ENCODE measurements around the gene GADD45B.
A peak's percentile ranks its signal among the peaks of the same experiment; 100 is the strongest.
"Not testable (repeated sequence)": the region's sequence is repeated elsewhere in the genome, so short reads cannot be mapped to it uniquely, and the experiment has no call there.

GADD45B gene

GRCh38 chr19:2444251-2445002, 31.5 kb upstream of the GADD45B start:
- DNase-seq: no peak

DNA sequence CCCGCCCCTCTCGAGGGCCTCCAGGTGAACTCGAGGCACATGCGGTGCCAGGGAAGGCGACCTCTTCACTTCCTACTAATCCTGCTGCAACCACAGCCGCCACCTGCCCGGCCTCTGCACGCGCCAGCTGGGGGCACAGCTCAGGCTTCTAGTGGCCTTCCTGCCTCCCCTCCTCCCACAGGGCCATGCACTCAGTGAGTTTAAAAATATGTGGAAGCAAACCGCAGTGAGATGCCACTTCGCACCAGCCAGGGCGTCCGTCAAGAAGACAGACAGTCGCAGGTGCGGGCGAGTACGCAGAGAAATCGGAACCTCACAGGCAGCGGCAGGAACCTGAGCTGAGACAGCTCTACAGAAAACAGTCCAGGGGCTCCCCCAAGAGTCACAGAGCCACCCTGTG, 29.5 kb upstream of the GADD45B start:
- DNase-seq: no peak

DNA sequence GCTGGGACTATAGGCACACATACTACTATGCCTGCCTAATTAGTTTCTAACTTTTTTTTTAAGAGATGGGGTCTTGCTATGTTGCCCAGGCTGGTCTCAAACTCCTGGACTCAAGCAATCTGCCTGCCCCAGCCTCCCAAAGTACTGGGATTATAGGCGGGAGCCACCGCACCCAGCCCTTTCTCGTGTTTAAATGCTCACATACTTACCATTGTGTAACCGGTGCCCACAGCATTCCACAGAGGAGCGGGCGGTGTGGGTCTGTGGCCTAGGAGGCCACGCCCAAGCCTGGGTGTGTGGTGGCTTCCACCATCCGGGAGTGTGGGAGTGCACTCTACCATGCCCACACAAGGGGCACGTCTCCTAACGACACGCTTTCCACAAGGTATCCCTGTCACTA, 26.9 kb upstream of the GADD45B start:
- no peak for DNase-seq

- DNase-seq: no peak
Observed at GRCh38 chr19:2451138-2451537, 24.8 kb upstream of the GADD45B start.

DNA sequence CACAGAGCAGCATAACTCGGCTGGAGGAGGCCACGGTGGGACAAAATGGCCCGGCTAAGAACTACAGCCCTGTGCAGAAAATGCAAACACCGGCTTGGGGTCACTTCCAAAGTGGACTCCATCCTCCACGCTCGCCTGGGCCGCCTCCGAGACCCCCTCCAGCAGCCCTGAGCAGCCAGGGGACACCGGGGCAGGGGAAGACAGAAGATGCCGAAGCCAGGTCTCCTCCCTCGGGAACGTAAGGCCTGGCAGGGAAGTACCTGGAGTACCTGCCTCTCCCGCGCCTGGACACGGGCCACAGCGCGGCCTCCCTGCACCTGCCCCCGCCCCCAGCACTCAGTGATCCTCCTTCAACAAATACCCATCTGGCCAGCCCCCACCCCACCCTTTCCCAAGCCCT, 24.2 kb upstream of the GADD45B start:
- no peak for DNase-seq

DNA sequence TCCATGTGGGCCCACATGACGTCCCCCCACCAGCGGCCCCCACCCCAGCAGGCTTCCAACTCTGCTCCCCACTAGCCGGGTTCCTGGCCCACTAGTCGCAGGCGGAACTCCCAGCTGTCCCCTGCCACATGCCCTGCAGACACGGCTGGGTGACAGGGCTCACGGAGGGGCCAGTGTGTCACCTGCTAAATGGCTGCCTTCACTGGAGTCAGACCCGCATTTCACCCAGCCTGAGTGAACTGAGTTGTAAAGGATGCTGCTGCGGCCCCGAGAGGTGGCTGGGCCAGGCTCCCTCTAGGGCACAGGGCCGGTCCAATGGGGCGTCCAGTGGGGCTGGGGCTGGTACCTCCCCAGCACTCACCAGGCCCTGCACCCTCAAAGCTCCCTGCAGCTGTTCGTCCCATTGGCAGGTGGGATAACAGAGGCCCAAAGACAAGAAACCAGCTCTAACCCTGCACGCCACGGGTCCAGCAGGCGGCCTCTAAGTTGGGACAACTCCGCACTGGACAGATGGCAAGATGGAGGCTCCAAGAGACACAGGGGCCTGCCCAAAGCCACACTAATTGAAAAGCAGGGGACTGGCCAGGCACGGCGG, 22.4 kb upstream of the GADD45B start:
- no peak for DNase-seq

- no peak for DNase-seq
Observed at GRCh38 chr19:2454199-2454961, 21.5 kb upstream of the GADD45B start.

DNA sequence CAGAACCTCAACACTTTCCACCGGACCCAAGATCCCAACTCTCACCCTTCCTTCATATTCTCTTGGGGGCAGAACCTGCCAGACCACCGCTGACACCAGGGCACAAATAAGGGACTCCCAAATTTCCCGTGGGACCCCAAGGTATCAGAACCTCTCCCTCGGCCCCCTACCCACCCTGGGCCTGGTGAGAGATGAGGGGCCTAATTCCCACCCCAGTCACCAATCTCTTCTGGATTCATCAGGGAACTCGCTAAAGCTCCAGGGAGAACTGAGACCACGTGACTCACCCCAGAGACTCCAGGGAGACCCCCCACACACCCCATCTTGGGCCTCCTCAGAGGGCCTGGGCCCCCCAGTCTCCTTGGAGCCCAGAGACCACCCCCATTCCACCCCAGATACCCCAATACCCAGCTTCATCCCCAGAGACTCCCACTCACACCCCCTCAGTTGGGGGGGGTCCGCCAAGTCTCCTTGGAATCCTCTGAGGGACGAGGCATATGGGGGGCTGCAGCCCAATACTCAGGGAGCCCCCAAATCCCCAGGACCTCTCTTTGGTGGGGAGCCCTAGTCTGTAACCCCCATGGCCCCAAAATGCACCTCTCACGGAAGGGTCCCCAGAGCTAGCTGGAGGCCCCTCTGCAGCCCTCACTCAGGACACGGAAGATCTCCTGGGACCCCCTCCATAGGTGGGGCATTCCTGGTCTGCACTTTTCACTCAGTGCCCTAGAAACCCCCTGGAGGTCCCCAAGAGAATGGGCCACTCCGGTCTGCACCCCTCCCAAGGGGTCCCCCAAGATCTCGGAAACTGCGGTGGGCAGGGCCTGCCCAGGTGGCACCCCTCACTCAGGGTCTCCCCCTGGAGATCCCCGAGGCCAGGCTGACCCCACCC, 20.7 kb upstream of the GADD45B start:
- no peak for DNase-seq

DNA sequence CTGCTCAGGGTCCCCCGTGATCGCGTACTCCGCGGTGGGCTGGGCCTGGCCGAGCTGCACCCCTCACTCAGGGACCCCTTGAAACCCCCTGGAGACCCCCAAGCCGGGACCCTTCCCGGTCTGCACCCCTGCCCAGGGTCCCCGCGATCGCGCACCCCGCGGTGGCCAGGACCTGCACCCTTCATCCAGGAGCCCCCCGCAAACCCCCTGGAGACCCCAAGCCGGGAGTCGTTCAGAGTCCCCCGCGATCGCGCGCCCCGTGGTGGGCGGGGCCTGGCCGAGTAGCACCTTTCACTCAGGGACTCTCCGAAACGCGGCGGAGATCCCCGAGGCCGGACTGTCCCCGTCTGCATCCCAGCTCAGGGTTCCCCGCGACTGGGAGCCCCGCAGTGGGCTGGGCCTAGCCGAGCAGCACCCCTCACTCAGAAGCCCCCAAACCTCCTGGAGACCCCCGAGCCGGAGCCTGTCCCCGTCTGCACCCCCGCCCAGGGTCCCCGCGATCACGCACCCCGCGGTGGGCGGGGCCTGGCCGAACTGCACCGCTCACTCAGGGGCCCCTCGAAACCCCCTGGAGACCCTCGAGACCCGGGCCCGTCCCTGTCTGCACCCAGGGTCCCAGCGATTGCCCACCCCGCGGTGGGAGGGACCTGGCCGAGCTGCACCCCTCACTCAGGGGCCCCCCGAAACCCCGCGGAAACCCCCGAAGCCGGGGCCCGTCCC, 19.9 kb upstream of the GADD45B start:
- DNase-seq: no peak

DNA sequence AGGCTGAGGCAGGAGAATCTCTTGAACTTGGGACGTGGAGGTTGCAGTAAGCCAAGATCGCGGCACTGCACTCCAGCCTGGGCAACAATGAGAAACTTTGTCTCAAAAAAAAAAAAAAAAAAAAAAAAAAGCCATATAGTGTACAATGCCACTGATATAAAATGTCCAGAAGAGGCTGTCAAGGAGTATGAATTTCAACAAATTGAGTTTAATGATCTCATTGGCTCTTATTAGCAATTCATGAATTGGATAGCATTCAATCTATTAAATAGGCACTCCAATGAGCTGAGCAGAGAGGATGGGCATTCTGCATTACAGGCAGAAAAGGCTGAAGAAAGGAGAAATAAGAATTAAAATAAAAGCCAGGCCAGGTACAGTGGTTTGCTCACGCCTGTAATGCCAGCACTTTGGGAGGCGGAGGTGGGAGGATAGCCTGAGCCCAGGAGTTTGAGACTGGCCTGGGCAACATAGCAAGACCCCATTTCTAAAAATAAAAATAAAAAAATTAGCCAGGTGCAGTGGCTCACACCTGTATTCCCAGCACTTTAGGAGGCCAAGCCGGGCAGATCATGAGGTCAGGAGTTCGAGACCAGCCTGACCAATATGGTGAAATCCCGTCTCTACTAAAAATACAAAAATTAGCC, 18.4 kb upstream of the GADD45B start:
- no peak for DNase-seq

GRCh38 chr19:2458054-2458453, 17.9 kb upstream of the GADD45B start:
- no peak for DNase-seq

- not testable (repeated sequence) for DNase-seq
Observed at GRCh38 chr19:2458776-2459175, 17.2 kb upstream of the GADD45B start.

DNA sequence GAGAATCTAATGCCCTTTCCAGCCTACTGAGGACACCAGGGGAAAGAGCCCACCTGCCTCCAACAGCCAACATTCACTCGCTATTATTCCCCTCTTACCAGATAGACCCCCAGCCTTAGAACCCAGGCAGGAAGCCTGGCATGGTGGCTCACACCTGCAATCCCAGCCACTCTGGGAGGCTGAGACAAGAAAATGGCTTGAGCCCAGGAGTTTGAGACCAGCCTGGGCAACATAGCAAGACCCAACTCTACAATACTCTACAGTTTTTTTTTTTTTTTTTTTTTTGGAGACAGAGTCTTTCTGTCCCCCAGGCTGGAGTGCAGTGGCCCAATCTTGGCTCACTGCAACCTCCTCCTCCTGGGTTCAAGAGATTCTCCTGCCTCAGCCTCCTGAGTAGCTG, 15.7 kb upstream of the GADD45B start:
- no peak for DNase-seq

DNA sequence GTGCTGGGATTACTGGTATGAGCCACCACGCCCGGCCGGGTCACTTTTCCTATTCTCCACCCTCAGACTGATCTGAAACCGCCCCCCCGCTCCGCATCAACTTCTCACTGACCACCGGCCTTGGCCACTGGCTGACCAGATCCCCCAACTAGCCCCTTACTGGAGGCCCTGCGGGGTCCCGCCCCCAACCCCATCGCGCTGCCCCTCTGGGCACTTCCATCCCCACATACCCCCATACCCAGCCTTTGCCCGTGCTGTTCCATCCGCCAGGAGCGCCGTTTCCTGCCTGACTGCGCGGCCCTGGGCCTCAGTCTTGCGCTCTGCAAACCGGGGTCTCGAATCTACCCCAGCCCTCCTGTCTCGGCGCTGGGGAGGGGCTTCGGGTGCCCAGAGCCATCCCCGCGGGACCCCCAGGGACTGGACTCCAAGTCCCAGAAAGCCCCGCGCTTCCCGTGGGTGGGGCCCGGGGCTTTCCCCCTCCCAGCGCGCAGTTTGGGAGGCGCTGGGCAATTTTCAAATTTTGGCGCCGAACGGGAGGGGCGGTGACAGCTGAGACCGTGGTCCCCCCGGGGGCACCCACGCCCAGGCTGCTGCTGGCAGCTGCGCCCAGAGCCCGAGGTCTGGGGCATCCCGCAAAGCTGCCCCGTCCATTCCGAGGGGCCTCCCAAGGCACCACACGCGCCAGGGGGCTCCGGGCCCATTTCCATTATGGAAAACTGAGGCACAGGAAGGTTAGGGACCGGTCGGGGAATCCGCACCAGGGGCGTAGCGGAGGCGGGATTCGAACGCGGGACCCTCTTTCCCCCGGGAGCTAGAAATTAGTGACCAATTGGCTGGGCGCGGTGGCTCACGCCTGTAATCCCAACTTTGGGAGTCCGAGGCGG, 13.9 kb upstream of the GADD45B start:
- peak; percentile 14 to 40 for DNase-seq

GRCh38 chr19:2462635-2463421, 13.1 kb upstream of the GADD45B start:
- no peak for DNase-seq

DNA sequence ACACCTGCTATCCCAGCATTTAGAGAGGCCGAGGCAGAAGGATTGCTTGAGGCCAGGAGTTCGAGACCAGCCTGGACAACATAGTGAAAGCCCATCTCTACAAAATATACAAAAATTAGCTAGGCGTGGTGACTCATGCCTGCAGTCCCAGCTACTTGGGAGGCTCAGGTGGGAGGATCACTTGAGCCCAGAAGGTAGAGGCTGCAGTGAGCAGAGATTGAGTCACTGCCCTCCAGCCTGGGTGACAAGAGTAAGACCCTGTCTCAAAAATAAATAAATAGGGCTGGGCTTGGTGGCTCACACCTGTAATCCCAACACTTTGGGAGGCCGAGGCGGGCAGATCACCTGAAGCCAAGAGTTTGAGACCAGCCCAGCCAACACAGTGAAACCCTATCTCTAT, 12.2 kb upstream of the GADD45B start:
- not testable (repeated sequence) for DNase-seq

- no peak for DNase-seq
Observed at GRCh38 chr19:2464389-2464788, 11.5 kb upstream of the GADD45B start.

- no peak for DNase-seq
Observed at GRCh38 chr19:2468596-2468995, 7.3 kb upstream of the GADD45B start.

- DNase-seq: no peak
Observed at GRCh38 chr19:2469102-2469914, 6.6 kb upstream of the GADD45B start.

Measured in inflammatory macrophage (primary cell).